Panc1 (cell line): ENCODE data around the gene PDK2.

Source experiments
- POLR2AphosphoS5 ChIP-seq: IDR thresholded peaks from 2 replicates; pipeline ENCODE4 v1.6.1; 2012; ENCODE audit warnings: mild to moderate bottlenecking, low read depth, low read length, moderate library complexity
- SIN3A ChIP-seq: IDR thresholded peaks from 2 replicates; pipeline ENCODE4 v1.6.1; 2012; ENCODE audit warnings: low read depth, mild to moderate bottlenecking, low read length, moderate library complexity, borderline replicate concordance; ENCODE audit not compliant: insufficient read depth
- TF ChIP-seq, protein P1 (sequence below): fragments of 450-650 bp; IDR thresholded peaks from 2 replicates; pipeline ENCODE4 v1.5.1; 2017; ENCODE audit warnings: mild to moderate bottlenecking

DNA sequence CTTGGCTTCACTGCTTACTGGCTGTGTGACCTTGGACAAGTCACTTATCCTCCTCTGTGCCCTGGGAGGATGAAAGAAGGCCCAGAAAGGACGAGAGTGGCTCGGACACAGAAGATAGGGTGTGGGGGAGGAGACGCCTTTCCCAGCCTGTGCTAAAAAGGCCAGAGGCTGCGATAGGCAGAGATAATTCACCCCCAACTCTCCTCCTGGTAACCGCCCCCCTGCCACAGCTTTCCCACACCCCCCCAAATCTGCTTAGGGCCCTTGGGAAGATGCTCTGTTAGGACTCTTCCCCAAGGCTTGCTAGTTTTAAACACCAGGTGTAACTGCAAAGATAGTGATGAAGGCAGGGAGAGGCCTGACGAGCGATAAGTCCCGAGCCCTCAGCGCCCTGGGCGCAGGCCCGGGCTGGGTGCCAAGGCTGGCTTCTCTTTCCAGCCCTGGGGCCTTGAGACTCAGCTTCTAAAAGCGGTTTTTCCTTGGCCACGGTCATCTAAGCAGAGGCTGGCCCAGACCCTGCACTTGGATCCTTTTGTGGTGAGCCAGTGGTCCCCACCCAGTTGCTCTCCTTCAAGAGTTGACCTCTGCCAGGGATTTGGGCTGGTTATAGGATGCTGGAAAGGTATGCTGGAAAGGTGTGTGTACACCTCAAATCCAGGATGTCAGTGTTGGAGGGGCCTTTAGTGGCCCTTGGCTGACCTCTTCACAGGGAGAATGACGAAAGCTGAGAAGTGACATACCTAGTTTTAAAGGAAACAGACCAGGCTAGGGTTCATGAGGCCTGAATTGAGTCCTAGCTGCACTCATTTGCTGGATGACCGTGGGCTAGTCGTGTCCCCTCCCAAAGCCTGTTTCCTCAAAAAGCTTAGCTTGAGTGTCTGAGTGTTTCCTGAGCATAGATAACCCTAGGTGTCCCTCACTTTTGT lies 58.8 kb downstream of the PDK2 start:
- TF ChIP-seq SIN3A (no peak), POLR2AphosphoS5 (no peak)
- TF ChIP-seq, protein P1, sequence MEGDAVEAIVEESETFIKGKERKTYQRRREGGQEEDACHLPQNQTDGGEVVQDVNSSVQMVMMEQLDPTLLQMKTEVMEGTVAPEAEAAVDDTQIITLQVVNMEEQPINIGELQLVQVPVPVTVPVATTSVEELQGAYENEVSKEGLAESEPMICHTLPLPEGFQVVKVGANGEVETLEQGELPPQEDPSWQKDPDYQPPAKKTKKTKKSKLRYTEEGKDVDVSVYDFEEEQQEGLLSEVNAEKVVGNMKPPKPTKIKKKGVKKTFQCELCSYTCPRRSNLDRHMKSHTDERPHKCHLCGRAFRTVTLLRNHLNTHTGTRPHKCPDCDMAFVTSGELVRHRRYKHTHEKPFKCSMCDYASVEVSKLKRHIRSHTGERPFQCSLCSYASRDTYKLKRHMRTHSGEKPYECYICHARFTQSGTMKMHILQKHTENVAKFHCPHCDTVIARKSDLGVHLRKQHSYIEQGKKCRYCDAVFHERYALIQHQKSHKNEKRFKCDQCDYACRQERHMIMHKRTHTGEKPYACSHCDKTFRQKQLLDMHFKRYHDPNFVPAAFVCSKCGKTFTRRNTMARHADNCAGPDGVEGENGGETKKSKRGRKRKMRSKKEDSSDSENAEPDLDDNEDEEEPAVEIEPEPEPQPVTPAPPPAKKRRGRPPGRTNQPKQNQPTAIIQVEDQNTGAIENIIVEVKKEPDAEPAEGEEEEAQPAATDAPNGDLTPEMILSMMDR, result no peak
